Prostate gland (tissue), 2 donors: Measurements from ENCODE around the gene EEF1A2.

Source experiments
- POLR2A ChIP-seq: fragments of 450-650 bp; IDR thresholded peaks from one replicate; pipeline ENCODE4 v1.6.1; 2016; ENCODE audit warnings: antibody characterized with exemption, mild to moderate bottlenecking
- POLR2AphosphoS5 ChIP-seq: sonication (generic); formaldehyde crosslinking; IDR thresholded peaks from one replicate; pipeline ENCODE4 v1.6.1; 2017; ENCODE audit warnings: antibody characterized with exemption
- TF ChIP-seq, protein P1 (sequence below), 4 experiments: fragments of 200-600 bp in 2 of 4; fragments of 450-650 bp in 2 of 4; sonication (generic) in 2 of 4; IDR thresholded peaks; 1 replicate in 3 of 4; 2 replicates in 1 of 4; pipeline ENCODE4 v1.5.1; 2016 to 2019; ENCODE audit warnings: antibody characterized with exemption in 4 of 4, mild to moderate bottlenecking in 2 of 4, moderate library complexity in 2 of 4

DNA sequence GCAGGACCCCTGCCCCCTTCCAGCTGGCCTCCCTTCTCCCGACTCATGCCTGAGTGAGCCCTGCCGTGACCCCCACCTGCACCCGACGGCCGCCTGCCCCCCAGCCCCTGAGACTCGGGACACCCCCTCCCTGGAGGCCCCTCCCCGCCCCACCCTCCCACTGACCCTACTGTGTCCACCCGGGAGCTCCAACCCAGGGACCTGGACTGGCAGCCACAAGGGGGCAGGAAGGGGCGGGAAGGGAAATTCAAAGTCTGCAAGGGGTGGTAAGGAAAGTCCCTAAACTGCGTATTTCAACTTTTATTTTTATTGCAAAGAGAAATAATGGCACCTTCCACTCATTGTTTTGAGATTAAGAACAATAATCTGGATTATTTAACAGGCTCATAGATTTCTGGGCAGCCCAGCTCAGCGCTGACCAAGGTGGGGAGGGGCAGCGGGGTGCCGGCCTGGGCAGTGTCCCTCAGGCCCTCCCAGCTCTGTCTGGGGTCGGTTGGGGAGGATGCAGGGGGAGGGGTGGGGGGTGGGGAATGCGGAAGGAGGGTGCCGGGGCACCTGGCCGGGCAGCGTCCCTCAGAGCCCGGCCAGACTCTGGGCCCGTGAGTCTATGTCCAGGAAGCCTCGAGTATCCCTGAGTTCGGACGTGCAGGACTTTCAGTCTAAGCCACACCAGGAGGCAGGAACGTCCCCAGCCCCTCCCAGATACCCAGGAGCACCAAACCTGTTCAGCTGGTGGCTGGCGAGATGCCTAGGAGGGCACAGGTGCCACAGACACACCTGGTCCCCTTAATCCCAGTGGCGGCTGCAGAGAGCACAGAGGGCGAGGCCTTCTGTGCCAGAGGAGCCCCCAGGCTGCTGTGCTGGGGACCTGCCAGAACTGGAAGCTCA, 39.6 kb upstream of the EEF1A2 start:
- TF ChIP-seq, protein P1, sequence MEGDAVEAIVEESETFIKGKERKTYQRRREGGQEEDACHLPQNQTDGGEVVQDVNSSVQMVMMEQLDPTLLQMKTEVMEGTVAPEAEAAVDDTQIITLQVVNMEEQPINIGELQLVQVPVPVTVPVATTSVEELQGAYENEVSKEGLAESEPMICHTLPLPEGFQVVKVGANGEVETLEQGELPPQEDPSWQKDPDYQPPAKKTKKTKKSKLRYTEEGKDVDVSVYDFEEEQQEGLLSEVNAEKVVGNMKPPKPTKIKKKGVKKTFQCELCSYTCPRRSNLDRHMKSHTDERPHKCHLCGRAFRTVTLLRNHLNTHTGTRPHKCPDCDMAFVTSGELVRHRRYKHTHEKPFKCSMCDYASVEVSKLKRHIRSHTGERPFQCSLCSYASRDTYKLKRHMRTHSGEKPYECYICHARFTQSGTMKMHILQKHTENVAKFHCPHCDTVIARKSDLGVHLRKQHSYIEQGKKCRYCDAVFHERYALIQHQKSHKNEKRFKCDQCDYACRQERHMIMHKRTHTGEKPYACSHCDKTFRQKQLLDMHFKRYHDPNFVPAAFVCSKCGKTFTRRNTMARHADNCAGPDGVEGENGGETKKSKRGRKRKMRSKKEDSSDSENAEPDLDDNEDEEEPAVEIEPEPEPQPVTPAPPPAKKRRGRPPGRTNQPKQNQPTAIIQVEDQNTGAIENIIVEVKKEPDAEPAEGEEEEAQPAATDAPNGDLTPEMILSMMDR (IDR thresholded peaks at IDR 0.05), result peak in 1 of 4 experiments; percentile 16
- TF ChIP-seq POLR2A (no peak), POLR2AphosphoS5 (peak; percentile 88)
